ENCODE data around the gene AGK. TPM values are rescaled to one million over a fixed set of nuclear protein-coding genes. Genes with fewer than 3 reads are reported as not detected.
A peak's percentile ranks its signal among the peaks of the same experiment; 100 is the strongest.

The AGK gene
- total RNA-seq, 1 donor from 2014 or later, result 19.8 TPM

GRCh38 chr7:141671705-141672496 is 120.7 kb downstream of the AGK start:
- H3K36me3 ChIP-seq, result peaks cover 26% of the 10 kb centered on the region
- DNase-seq (no peak), ATAC-seq (peak; percentile 45 to 67)
- no peaks in the 10 kb centered on the region for H3K27me3 ChIP-seq (ENCODE audit: low read depth)
- intact Hi-C loops (cut with DNase I), result no loop called here
- H3K4me3 ChIP-seq, result no peak overlapping the region
- H3K4me1 ChIP-seq, result peaks cover 13% of the 10 kb centered on the region
- H3K9me3 ChIP-seq, result no peaks in the 10 kb centered on the region
- TF ChIP-seq, protein P1, sequence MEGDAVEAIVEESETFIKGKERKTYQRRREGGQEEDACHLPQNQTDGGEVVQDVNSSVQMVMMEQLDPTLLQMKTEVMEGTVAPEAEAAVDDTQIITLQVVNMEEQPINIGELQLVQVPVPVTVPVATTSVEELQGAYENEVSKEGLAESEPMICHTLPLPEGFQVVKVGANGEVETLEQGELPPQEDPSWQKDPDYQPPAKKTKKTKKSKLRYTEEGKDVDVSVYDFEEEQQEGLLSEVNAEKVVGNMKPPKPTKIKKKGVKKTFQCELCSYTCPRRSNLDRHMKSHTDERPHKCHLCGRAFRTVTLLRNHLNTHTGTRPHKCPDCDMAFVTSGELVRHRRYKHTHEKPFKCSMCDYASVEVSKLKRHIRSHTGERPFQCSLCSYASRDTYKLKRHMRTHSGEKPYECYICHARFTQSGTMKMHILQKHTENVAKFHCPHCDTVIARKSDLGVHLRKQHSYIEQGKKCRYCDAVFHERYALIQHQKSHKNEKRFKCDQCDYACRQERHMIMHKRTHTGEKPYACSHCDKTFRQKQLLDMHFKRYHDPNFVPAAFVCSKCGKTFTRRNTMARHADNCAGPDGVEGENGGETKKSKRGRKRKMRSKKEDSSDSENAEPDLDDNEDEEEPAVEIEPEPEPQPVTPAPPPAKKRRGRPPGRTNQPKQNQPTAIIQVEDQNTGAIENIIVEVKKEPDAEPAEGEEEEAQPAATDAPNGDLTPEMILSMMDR (IDR thresholded peaks at IDR 0.05), result no peak
- H3K27ac ChIP-seq, result no peak overlapping the region

DNA sequence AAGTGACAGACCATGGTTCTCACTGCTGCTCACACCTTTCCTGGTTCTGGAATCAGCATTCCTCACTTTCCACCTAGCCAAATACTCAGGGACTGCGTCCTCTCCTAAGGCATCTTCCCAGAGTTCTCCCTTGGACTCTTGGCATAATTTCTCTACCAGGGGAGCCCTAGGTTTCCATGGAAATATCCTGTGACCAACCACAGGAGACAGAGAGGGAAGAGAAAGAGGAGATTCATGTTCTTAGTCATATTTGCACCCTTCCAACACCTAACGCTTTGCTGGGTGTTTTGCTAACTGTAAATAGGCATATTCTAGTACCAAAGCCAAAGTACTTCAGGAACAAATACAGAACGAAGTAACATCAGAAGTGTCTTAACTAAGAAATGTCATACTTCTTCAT is 122.1 kb downstream of the AGK start:
- Histone ChIP-seq H3K27me3 (ENCODE audit: low read depth) (no peaks in the 10 kb centered on the region), H3K9me3 (no peaks in the 10 kb centered on the region), H3K36me3 (peaks cover 26% of the 10 kb centered on the region), H3K4me3 (no peak overlapping the region), H3K27ac (no peak overlapping the region), H3K4me1 (peaks cover 13% of the 10 kb centered on the region)
- intact Hi-C loops (cut with DNase I), result no loop called here
- DNase-seq (no peak), ATAC-seq (no peak)
- TF ChIP-seq, protein P1 (IDR thresholded peaks at IDR 0.05), result no peak

GRCh38 chr7:141674171-141674671 is 123.0 kb downstream of the AGK start:
- Histone ChIP-seq H3K27ac (peak overlapping the region; percentile 8), H3K4me1 (peaks cover 13% of the 10 kb centered on the region), H3K27me3 (ENCODE audit: low read depth) (no peaks in the 10 kb centered on the region), H3K36me3 (peaks cover 26% of the 10 kb centered on the region), H3K4me3 (no peak overlapping the region), H3K9me3 (no peaks in the 10 kb centered on the region)
- DNase-seq (no peak), ATAC-seq (peak; percentile 60 to 61)
- intact Hi-C loops (cut with DNase I), result no loop called here
- TF ChIP-seq, protein P1 (IDR thresholded peaks at IDR 0.05), result no peak

- H3K27ac ChIP-seq, result peak overlapping the region; percentile 8
- DNase-seq (no peak), ATAC-seq (peak; percentile 59 to 64)
- H3K4me3 ChIP-seq, result no peak overlapping the region
- H3K27me3 ChIP-seq (ENCODE audit: low read depth), result no peaks in the 10 kb centered on the region
- H3K4me1 ChIP-seq, result peaks cover 13% of the 10 kb centered on the region
- H3K9me3 ChIP-seq, result no peaks in the 10 kb centered on the region
- TF ChIP-seq, protein P1 (IDR thresholded peaks at IDR 0.05), result peak; percentile 37
- H3K36me3 ChIP-seq, result peaks cover 26% of the 10 kb centered on the region
- intact Hi-C loops (cut with DNase I), result no loop called here
These were observed 123.5 kb downstream of the AGK start for GRCh38 chr7:141674702-141675101.

- intact Hi-C loops (cut with DNase I), result no loop called here
- TF ChIP-seq, protein P1 (IDR thresholded peaks at IDR 0.05), result no peak
- no peak overlapping the region for H3K4me3 ChIP-seq
- no peaks in the 10 kb centered on the region for H3K27me3 ChIP-seq (ENCODE audit: low read depth)
- ATAC-seq (peak; percentile 23 to 64), DNase-seq (no peak)
- H3K9me3 ChIP-seq, result no peaks in the 10 kb centered on the region
- peak overlapping the region; percentile 8 for H3K27ac ChIP-seq
- H3K36me3 ChIP-seq, result peaks cover 31% of the 10 kb centered on the region
- peaks cover 13% of the 10 kb centered on the region for H3K4me1 ChIP-seq
These were observed 124.4 kb downstream of the AGK start for GRCh38 chr7:141675436-141676215.
